ENCODE results near the gene ZNG1B.
"Not testable (repeated sequence)": the region's sequence is repeated elsewhere in the genome, so short reads cannot be mapped to it uniquely, and the experiment has no call there.

Gene ZNG1B

GRCh38 chr2:113510913-113511312 is 73.4 kb downstream of the ZNG1B start:
- no CpG with 5 or more reads among the region's 3 CpGs for WGBS (ENCODE audit: extremely low coverage, insufficient coverage, low lambda C conversion rate)
- not testable (repeated sequence) for H2BK5ac ChIP-seq (ENCODE audit: low read length); H3K27me3 ChIP-seq (ENCODE audit: insufficient read depth, low read length, poor library complexity)

GRCh38 chr2:113511859-113512258 is 74.4 kb downstream of the ZNG1B start:
- not testable (repeated sequence) for DNase-seq
- no CpG with 5 or more reads among the region's 14 CpGs for WGBS (ENCODE audit: extremely low coverage, insufficient coverage, low lambda C conversion rate)

More at GRCh38 chr2:113510913-113511312, 73.4 kb downstream of the ZNG1B start:
- not testable (repeated sequence) for H3K79me2 ChIP-seq (ENCODE audit: control insufficient read depth, insufficient read depth, low read length); H2BK120ac ChIP-seq (ENCODE audit: low read depth, low read length); H3K4me2 ChIP-seq (ENCODE audit: low read length); H3K4me1 ChIP-seq (ENCODE audit: control insufficient read depth, low read depth, low read length); H3K18ac ChIP-seq (ENCODE audit: low read length); H3K27ac ChIP-seq (ENCODE audit: low read depth, low read length); H3K4ac ChIP-seq (ENCODE audit: low read depth, low read length); H3K23ac ChIP-seq (ENCODE audit: low read length); H4K8ac ChIP-seq (ENCODE audit: low read depth, low read length); H2AK5ac ChIP-seq (ENCODE audit: low read length); H3K9ac ChIP-seq (ENCODE audit: low read length); H3K79me1 ChIP-seq (ENCODE audit: low read length); H2BK15ac ChIP-seq (replicated peaks; ENCODE audit: low read depth); H3K56ac ChIP-seq (ENCODE audit: low read length); DNase-seq; H4K5ac ChIP-seq (ENCODE audit: low read length); H3K4me3 ChIP-seq (ENCODE audit: low read length); H3K36me3 ChIP-seq (ENCODE audit: control insufficient read depth, insufficient read depth, low read length)

GRCh38 chr2:113515457-113515856 is 78.0 kb downstream of the ZNG1B start:
- not testable (repeated sequence) for H3K27ac ChIP-seq (ENCODE audit: low read depth, low read length); H4K8ac ChIP-seq (ENCODE audit: low read depth, low read length); H3K56ac ChIP-seq (ENCODE audit: low read length); H2AK5ac ChIP-seq (ENCODE audit: low read length); H3K27me3 ChIP-seq (ENCODE audit: insufficient read depth, low read length, poor library complexity); H2BK15ac ChIP-seq (replicated peaks; ENCODE audit: low read depth); H3K4me1 ChIP-seq (ENCODE audit: control insufficient read depth, low read depth, low read length); H3K36me3 ChIP-seq (ENCODE audit: control insufficient read depth, insufficient read depth, low read length); H3K4ac ChIP-seq (ENCODE audit: low read depth, low read length); H2BK5ac ChIP-seq (ENCODE audit: low read length); H3K4me3 ChIP-seq (ENCODE audit: low read length); H3K18ac ChIP-seq (ENCODE audit: low read length); H3K79me2 ChIP-seq (ENCODE audit: control insufficient read depth, insufficient read depth, low read length); H3K23ac ChIP-seq (ENCODE audit: low read length); H3K79me1 ChIP-seq (ENCODE audit: low read length); H3K4me2 ChIP-seq (ENCODE audit: low read length); H3K9ac ChIP-seq (ENCODE audit: low read length); DNase-seq; H2BK120ac ChIP-seq (ENCODE audit: low read depth, low read length); H4K5ac ChIP-seq (ENCODE audit: low read length)
- whole genome bisulfite sequencing (ENCODE audit: extremely low coverage, insufficient coverage, low lambda C conversion rate), result no CpG with 5 or more reads among the region's 8 CpGs

More at GRCh38 chr2:113511859-113512258, 74.4 kb downstream of the ZNG1B start:
- not testable (repeated sequence) for H2BK5ac ChIP-seq (ENCODE audit: low read length); H3K36me3 ChIP-seq (ENCODE audit: control insufficient read depth, insufficient read depth, low read length); H2BK15ac ChIP-seq (replicated peaks; ENCODE audit: low read depth); H2BK120ac ChIP-seq (ENCODE audit: low read depth, low read length); H3K4me1 ChIP-seq (ENCODE audit: control insufficient read depth, low read depth, low read length); H3K27ac ChIP-seq (ENCODE audit: low read depth, low read length); H3K18ac ChIP-seq (ENCODE audit: low read length); H4K8ac ChIP-seq (ENCODE audit: low read depth, low read length); H3K79me1 ChIP-seq (ENCODE audit: low read length); H3K27me3 ChIP-seq (ENCODE audit: insufficient read depth, low read length, poor library complexity); H2AK5ac ChIP-seq (ENCODE audit: low read length); H4K5ac ChIP-seq (ENCODE audit: low read length); H3K56ac ChIP-seq (ENCODE audit: low read length); H3K4me2 ChIP-seq (ENCODE audit: low read length); H3K4ac ChIP-seq (ENCODE audit: low read depth, low read length); H3K4me3 ChIP-seq (ENCODE audit: low read length); H3K23ac ChIP-seq (ENCODE audit: low read length); H3K79me2 ChIP-seq (ENCODE audit: control insufficient read depth, insufficient read depth, low read length); H3K9ac ChIP-seq (ENCODE audit: low read length)

GRCh38 chr2:113515995-113516394 is 78.5 kb downstream of the ZNG1B start:
- H2BK120ac ChIP-seq (ENCODE audit: low read depth, low read length); H3K4me2 ChIP-seq (ENCODE audit: low read length); H3K56ac ChIP-seq (ENCODE audit: low read length); H3K79me2 ChIP-seq (ENCODE audit: control insufficient read depth, insufficient read depth, low read length); H2BK5ac ChIP-seq (ENCODE audit: low read length); H3K27me3 ChIP-seq (ENCODE audit: insufficient read depth, low read length, poor library complexity); H3K4me1 ChIP-seq (ENCODE audit: control insufficient read depth, low read depth, low read length); H4K5ac ChIP-seq (ENCODE audit: low read length); H3K18ac ChIP-seq (ENCODE audit: low read length); H3K79me1 ChIP-seq (ENCODE audit: low read length); H3K27ac ChIP-seq (ENCODE audit: low read depth, low read length); H3K4me3 ChIP-seq (ENCODE audit: low read length); H2AK5ac ChIP-seq (ENCODE audit: low read length); H3K9ac ChIP-seq (ENCODE audit: low read length); H3K23ac ChIP-seq (ENCODE audit: low read length); DNase-seq; H2BK15ac ChIP-seq (replicated peaks; ENCODE audit: low read depth); H3K4ac ChIP-seq (ENCODE audit: low read depth, low read length); H3K36me3 ChIP-seq (ENCODE audit: control insufficient read depth, insufficient read depth, low read length); H4K8ac ChIP-seq (ENCODE audit: low read depth, low read length): not testable (repeated sequence)
- no CpG with 5 or more reads among the region's 3 CpGs for WGBS (ENCODE audit: extremely low coverage, insufficient coverage, low lambda C conversion rate)

- not testable (repeated sequence) for H2AK5ac ChIP-seq (ENCODE audit: low read length); H4K8ac ChIP-seq (ENCODE audit: low read depth, low read length); H3K4me1 ChIP-seq (ENCODE audit: control insufficient read depth, low read depth, low read length); H3K27ac ChIP-seq (ENCODE audit: low read depth, low read length); H3K79me2 ChIP-seq (ENCODE audit: control insufficient read depth, insufficient read depth, low read length); H3K4ac ChIP-seq (ENCODE audit: low read depth, low read length); H3K79me1 ChIP-seq (ENCODE audit: low read length); H4K5ac ChIP-seq (ENCODE audit: low read length); H3K18ac ChIP-seq (ENCODE audit: low read length); H3K4me2 ChIP-seq (ENCODE audit: low read length); H3K9ac ChIP-seq (ENCODE audit: low read length); H2BK15ac ChIP-seq (replicated peaks; ENCODE audit: low read depth); H3K27me3 ChIP-seq (ENCODE audit: insufficient read depth, low read length, poor library complexity); H2BK5ac ChIP-seq (ENCODE audit: low read length); H3K36me3 ChIP-seq (ENCODE audit: control insufficient read depth, insufficient read depth, low read length); H2BK120ac ChIP-seq (ENCODE audit: low read depth, low read length); H3K4me3 ChIP-seq (ENCODE audit: low read length); H3K23ac ChIP-seq (ENCODE audit: low read length); DNase-seq; H3K56ac ChIP-seq (ENCODE audit: low read length)
- no CpG with 5 or more reads among the region's 2 CpGs for WGBS (ENCODE audit: extremely low coverage, insufficient coverage, low lambda C conversion rate)
These were observed 79.5 kb downstream of the ZNG1B start for GRCh38 chr2:113517025-113517424.

- not testable (repeated sequence) for H3K23ac ChIP-seq (ENCODE audit: low read length); DNase-seq; H3K79me1 ChIP-seq (ENCODE audit: low read length); H3K4me3 ChIP-seq (ENCODE audit: low read length); H4K8ac ChIP-seq (ENCODE audit: low read depth, low read length); H2BK120ac ChIP-seq (ENCODE audit: low read depth, low read length); H3K18ac ChIP-seq (ENCODE audit: low read length); H2BK5ac ChIP-seq (ENCODE audit: low read length); H3K79me2 ChIP-seq (ENCODE audit: control insufficient read depth, insufficient read depth, low read length); H3K27me3 ChIP-seq (ENCODE audit: insufficient read depth, low read length, poor library complexity); H3K4ac ChIP-seq (ENCODE audit: low read depth, low read length); H2BK15ac ChIP-seq (replicated peaks; ENCODE audit: low read depth); H3K4me2 ChIP-seq (ENCODE audit: low read length); H3K27ac ChIP-seq (ENCODE audit: low read depth, low read length); H4K5ac ChIP-seq (ENCODE audit: low read length); H3K56ac ChIP-seq (ENCODE audit: low read length); H3K9ac ChIP-seq (ENCODE audit: low read length); H3K4me1 ChIP-seq (ENCODE audit: control insufficient read depth, low read depth, low read length); H3K36me3 ChIP-seq (ENCODE audit: control insufficient read depth, insufficient read depth, low read length); H2AK5ac ChIP-seq (ENCODE audit: low read length)
- WGBS (ENCODE audit: extremely low coverage, insufficient coverage, low lambda C conversion rate), result no CpG with 5 or more reads among the region's 6 CpGs
These were observed 83.3 kb downstream of the ZNG1B start for GRCh38 chr2:113520837-113521236.

Measured in mesendoderm (in vitro differentiated cells).